ENCODE results near the gene AACS. TPM values are rescaled to one million over a fixed set of nuclear protein-coding genes. Genes with fewer than 3 reads are reported as not detected.

Gene AACS
- total and polyA plus RNA-seq, 2 of the 8 experiments (the other 6 are each of a cell fraction or from before 2014, with no cell fraction given): 51.9 to 52.4 TPM

- H3K4ac ChIP-seq (replicated peaks; ENCODE audit: insufficient read length, low read depth, low read length): no peak overlapping the region
- H3K56ac ChIP-seq (replicated peaks; ENCODE audit: insufficient read length, low read depth, low read length): no peak overlapping the region
- peaks cover 5 to 8% of the 10 kb centered on the region in 2 experiments; a peak in 2 of 4 replicates for H3K9me3 ChIP-seq (ENCODE audit: insufficient read depth in 2 of 2, low read depth in 1 of 2, low read length in 1 of 2)
- DNase-seq (ENCODE audit: low read depth in 1 of 2, low spot score in 2 of 2): no peak
- H3K4me1 ChIP-seq (replicated peaks in 1 of 4; ENCODE audit: control insufficient read depth in 3 of 4, insufficient read depth in 4 of 4, low read length in 3 of 4): peaks cover 11 to 18% (median 13%) of the 10 kb centered on the region in 4 experiments
- H4K91ac ChIP-seq (replicated peaks; ENCODE audit: insufficient read length, low read length): no peak overlapping the region
- no peak overlapping the region for H3K14ac ChIP-seq (ENCODE audit: insufficient read length)
- CTCF ChIA-PET (ENCODE audit: partially characterized antibody): interaction anchor here (0.6 to 1.5 kb wide), 4 partner anchors 17 to 332 kb away, joined by 3 to 4 read pairs (median 3); no protein-coding TSS in a partner anchor
- POLR2A ChIA-PET (ENCODE audit: partially characterized antibody): no interaction called here
- peaks cover 0 to 11% (median 5%) of the 10 kb centered on the region in 4 experiments; a peak in 5 of 7 replicates for H3K27me3 ChIP-seq (replicated peaks in 1 of 4; ENCODE audit: control insufficient read depth in 3 of 4, extremely low read depth in 1 of 4, insufficient read depth in 3 of 4, low read length in 3 of 4)
- no peak for TF ChIP-seq KDM4A (IDR thresholded peaks at IDR 0.05; ENCODE audit: low read depth, low read length, severe bottlenecking)
- TF ChIP-seq, protein P1, sequence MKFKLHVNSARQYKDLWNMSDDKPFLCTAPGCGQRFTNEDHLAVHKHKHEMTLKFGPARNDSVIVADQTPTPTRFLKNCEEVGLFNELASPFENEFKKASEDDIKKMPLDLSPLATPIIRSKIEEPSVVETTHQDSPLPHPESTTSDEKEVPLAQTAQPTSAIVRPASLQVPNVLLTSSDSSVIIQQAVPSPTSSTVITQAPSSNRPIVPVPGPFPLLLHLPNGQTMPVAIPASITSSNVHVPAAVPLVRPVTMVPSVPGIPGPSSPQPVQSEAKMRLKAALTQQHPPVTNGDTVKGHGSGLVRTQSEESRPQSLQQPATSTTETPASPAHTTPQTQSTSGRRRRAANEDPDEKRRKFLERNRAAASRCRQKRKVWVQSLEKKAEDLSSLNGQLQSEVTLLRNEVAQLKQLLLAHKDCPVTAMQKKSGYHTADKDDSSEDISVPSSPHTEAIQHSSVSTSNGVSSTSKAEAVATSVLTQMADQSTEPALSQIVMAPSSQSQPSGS (IDR thresholded peaks at IDR 0.05; ENCODE audit: low read length): no peak
- no peak for TF ChIP-seq PHF8 (conservative IDR thresholded peaks at IDR 0.05; ENCODE audit: low read depth, low read length)
- WGBS, 2 experiments (ENCODE audit: extremely low coverage in 1 of 2, insufficient coverage in 1 of 2, insufficient read length in 1 of 2, insufficient replicate concordance in 2 of 2, low coverage in 1 of 2, low lambda C conversion rate in 2 of 2, missing lambda C conversion rate in 1 of 2): 81% methylated on average over 3 of the region's 3 CpGs; no CpG with 5 or more reads in 1 of the 2 experiments
- H3K23me2 ChIP-seq (ENCODE audit: low read depth, low read length): peaks cover 3% of the 10 kb centered on the region; the same call in 1 of the 2 replicates
- no peak overlapping the region for H3K18ac ChIP-seq (ENCODE audit: extremely low read depth, low read length)
- H3K36me3 ChIP-seq (ENCODE audit: control insufficient read depth in 2 of 4, insufficient read depth in 4 of 4, low read length in 3 of 4): no peaks in the 10 kb centered on the region
- no peaks in the 10 kb centered on the region for H4K20me1 ChIP-seq (replicated peaks in 1 of 2; ENCODE audit: control insufficient read depth in 1 of 2, insufficient read depth in 2 of 2, low read length in 2 of 2)
- H2BK15ac ChIP-seq (ENCODE audit: low read length): no peak overlapping the region
- no peak overlapping the region for H3K4me3 ChIP-seq (ENCODE audit: extremely low read depth in 1 of 4, insufficient read depth in 2 of 4, low read depth in 3 of 4, low read length in 4 of 4)
- no peak overlapping the region for H3K9ac ChIP-seq (replicated peaks in 1 of 4; ENCODE audit: extremely low read depth in 1 of 4, low read depth in 3 of 4, low read length in 3 of 4)
- H3K4me2 ChIP-seq (ENCODE audit: insufficient read depth in 1 of 2, low read depth in 2 of 2, low read length in 2 of 2): no peak overlapping the region
- H2BK20ac ChIP-seq (ENCODE audit: low read length): no peak overlapping the region
- no peak overlapping the region for H4K8ac ChIP-seq (ENCODE audit: extremely low read depth, insufficient read depth, low read length)
- H2BK5ac ChIP-seq (ENCODE audit: low read depth, low read length): no peak overlapping the region
- no peak overlapping the region for H2AK5ac ChIP-seq (ENCODE audit: low read depth, low read length)
- H3K79me2 ChIP-seq (ENCODE audit: control insufficient read depth in 1 of 2, insufficient read depth in 2 of 2, low read length in 2 of 2): no peaks in the 10 kb centered on the region
- no peak overlapping the region for H2AFZ ChIP-seq (ENCODE audit: low read length)
- no peak overlapping the region for H4K5ac ChIP-seq (ENCODE audit: insufficient read length, low read depth, low read length)
- H3K23ac ChIP-seq (ENCODE audit: insufficient read length): no peak overlapping the region
- no peak overlapping the region for H2BK12ac ChIP-seq (ENCODE audit: low read depth, low read length)
- H2BK120ac ChIP-seq (replicated peaks; ENCODE audit: low read depth, low read length): no peak overlapping the region
- no peak for FAIRE-seq
- no peaks in the 10 kb centered on the region for H3K79me1 ChIP-seq (ENCODE audit: low read depth, low read length)
- no peak overlapping the region for H3K27ac ChIP-seq (ENCODE audit: low read depth, low read length)
Observed at GRCh38 chr12:125180144-125180543, 114.9 kb downstream of the AACS start.

Data from H1 (cell line).